AG08396 (cell line): ENCODE data around the gene GRAP2.
"Not testable (repeated sequence)": the region's sequence is repeated elsewhere in the genome, so short reads cannot be mapped to it uniquely, and the experiment has no call there.

Source experiments
- DNase-seq: peaks from one replicate; pipeline ENCODE4 v3.0.0; 2012; ENCODE audit warnings: low spot score, mixed read lengths

Gene GRAP2

GRCh38 chr22:39946126-39946502, 45.2 kb downstream of the GRAP2 start:
- DNase-seq, result no peak

- DNase-seq, result no peak
These were observed 45.8 kb downstream of the GRAP2 start for GRCh38 chr22:39946503-39947219.

GRCh38 chr22:39947220-39948216, 46.6 kb downstream of the GRAP2 start:
- DNase-seq, result no peak

GRCh38 chr22:39949964-39950737, 49.3 kb downstream of the GRAP2 start:
- no peak for DNase-seq

GRCh38 chr22:39951603-39952293, 50.9 kb downstream of the GRAP2 start:
- not testable (repeated sequence) for DNase-seq

GRCh38 chr22:39952347-39952746, 51.5 kb downstream of the GRAP2 start:
- no peak for DNase-seq

GRCh38 chr22:39953101-39953500, 52.2 kb downstream of the GRAP2 start:
- DNase-seq, result no peak

GRCh38 chr22:39954584-39955055, 53.7 kb downstream of the GRAP2 start:
- DNase-seq, result peak; percentile 52

GRCh38 chr22:39955675-39956074, 54.8 kb downstream of the GRAP2 start:
- no peak for DNase-seq

GRCh38 chr22:39956932-39957664, 56.2 kb downstream of the GRAP2 start:
- no peak for DNase-seq

- DNase-seq, result no peak
These were observed 57.3 kb downstream of the GRAP2 start for GRCh38 chr22:39958009-39958711.

GRCh38 chr22:39958949-39959639, 58.2 kb downstream of the GRAP2 start:
- DNase-seq, result no peak

- DNase-seq, result peak; percentile 47
These were observed 59.0 kb downstream of the GRAP2 start, which contains the start of gene TMA7B for GRCh38 chr22:39959640-39960447. TSS of gene TMA7B (plus strand) at chr22:39960397. CDS start at chr22:39964375, 3,978 bp downstream.

GRCh38 chr22:39960791-39961746, 60.2 kb downstream of the GRAP2 start:
- DNase-seq, result peak; percentile 55

GRCh38 chr22:39962071-39962470, 61.2 kb downstream of the GRAP2 start:
- no peak for DNase-seq

GRCh38 chr22:39965748-39966147, 64.9 kb downstream of the GRAP2 start:
- DNase-seq, result no peak

- DNase-seq, result no peak
These were observed 65.6 kb downstream of the GRAP2 start for GRCh38 chr22:39966470-39966869.
